Stimulated activated naive B cell treated with anti-CD40 and anti-IgM and Interleukin-4, amounts not matched to agents 10 μg/mL and 1 μg/mL and 100 μg/mL, for 72 hours (primary cell): ENCODE data around the gene PDE6A.

Experiments
- ATAC-seq, 2 donors: fragments of 150-1000 bp; cut with Tn5 transposase; replicated peaks; 2 replicates each; pipeline ENCODE4 v1.10.0; 2021; ENCODE audit warnings: moderate library complexity in 1 of 2
- DNase-seq: peaks from one replicate; pipeline ENCODE4 v3.0.0; 2021
- H3K27ac Mint-ChIP-seq: one replicate; pipeline ENCODE4 v1.8.0; 2022; ENCODE audit warnings: mild to moderate bottlenecking, mixed read lengths
- H3K27me3 Mint-ChIP-seq, 2 donors: one replicate each; pipeline ENCODE4 v1.8.0; 2022; ENCODE audit warnings: mixed read lengths in 2 of 2
- H3K36me3 Mint-ChIP-seq, 2 donors: one replicate each; pipeline ENCODE4 v1.8.0; 2022; ENCODE audit warnings: mixed read lengths in 2 of 2, mild to moderate bottlenecking in 1 of 2
- H3K4me1 Mint-ChIP-seq, 2 donors: one replicate each; pipeline ENCODE4 v1.8.0; 2022; ENCODE audit warnings: mixed read lengths in 2 of 2, mild to moderate bottlenecking in 1 of 2
- H3K4me3 Mint-ChIP-seq, 2 donors: one replicate each; pipeline ENCODE4 v1.8.0; 2022; ENCODE audit warnings: mild to moderate bottlenecking in 2 of 2, mixed read lengths in 2 of 2, moderate library complexity in 1 of 2
- H3K9me3 Mint-ChIP-seq, 2 donors: one replicate each; pipeline ENCODE4 v1.8.0; 2022; ENCODE audit warnings: mixed read lengths in 2 of 2, mild to moderate bottlenecking in 1 of 2

Gene PDE6A

GRCh38 chr5:149940941-149941644, 3.5 kb downstream of the PDE6A start:
- Mint-ChIP-seq H3K27ac (no peak overlapping the region), H3K27me3 (peaks cover 0 to 19% of the 10 kb centered on the region in 2 donors), H3K4me3 (no peak overlapping the region), H3K4me1 (no peaks in the 10 kb centered on the region), H3K36me3 (no peaks in the 10 kb centered on the region), H3K9me3 (no peaks in the 10 kb centered on the region)
- no peak for DNase-seq
- no peak for ATAC-seq

- Mint-ChIP-seq H3K9me3 (no peaks in the 10 kb centered on the region), H3K4me1 (no peaks in the 10 kb centered on the region), H3K4me3 (no peak overlapping the region), H3K36me3 (no peaks in the 10 kb centered on the region), H3K27me3 (peaks cover 0 to 26% of the 10 kb centered on the region in 2 donors), H3K27ac (no peak overlapping the region)
- ATAC-seq (no peak), DNase-seq (no peak)
Measured at GRCh38 chr5:149940077-149940574, 4.5 kb downstream of the PDE6A start.

GRCh38 chr5:149939546-149939945, 5.0 kb downstream of the PDE6A start:
- DNase-seq (no peak), ATAC-seq (no peak)
- H3K27me3 Mint-ChIP-seq = peaks cover 3 to 28% of the 10 kb centered on the region in 2 donors
- no peak overlapping the region for H3K27ac Mint-ChIP-seq
- H3K9me3 Mint-ChIP-seq = no peaks in the 10 kb centered on the region
- no peaks in the 10 kb centered on the region for H3K4me1 Mint-ChIP-seq
- H3K36me3 Mint-ChIP-seq = no peaks in the 10 kb centered on the region
- H3K4me3 Mint-ChIP-seq = no peak overlapping the region

- Mint-ChIP-seq H3K27ac (no peak overlapping the region), H3K4me3 (no peak overlapping the region), H3K27me3 (peaks cover 6 to 27% of the 10 kb centered on the region in 2 donors), H3K9me3 (no peaks in the 10 kb centered on the region), H3K36me3 (no peaks in the 10 kb centered on the region), H3K4me1 (no peaks in the 10 kb centered on the region)
- no peak for ATAC-seq
- DNase-seq = no peak
Measured at GRCh38 chr5:149938791-149939358, 5.7 kb downstream of the PDE6A start.

GRCh38 chr5:149938279-149938678, 6.3 kb downstream of the PDE6A start:
- H3K27me3 Mint-ChIP-seq = peaks cover 6 to 32% of the 10 kb centered on the region in 2 donors
- ATAC-seq (no peak), DNase-seq (no peak)
- H3K36me3 Mint-ChIP-seq = no peaks in the 10 kb centered on the region
- H3K27ac Mint-ChIP-seq = no peak overlapping the region
- H3K9me3 Mint-ChIP-seq = no peaks in the 10 kb centered on the region
- H3K4me3 Mint-ChIP-seq = no peak overlapping the region
- no peaks in the 10 kb centered on the region for H3K4me1 Mint-ChIP-seq

- Mint-ChIP-seq H3K9me3 (no peaks in the 10 kb centered on the region), H3K4me3 (no peak overlapping the region), H3K27ac (no peak overlapping the region), H3K4me1 (no peaks in the 10 kb centered on the region), H3K36me3 (no peaks in the 10 kb centered on the region), H3K27me3 (peaks cover 6 to 32% of the 10 kb centered on the region in 2 donors)
- no peak for ATAC-seq
- no peak for DNase-seq
Measured at GRCh38 chr5:149937610-149938009, 7.0 kb downstream of the PDE6A start.

- Mint-ChIP-seq H3K4me3 (no peak overlapping the region), H3K27me3 (peaks cover 12 to 34% of the 10 kb centered on the region in 2 donors), H3K36me3 (no peaks in the 10 kb centered on the region), H3K27ac (no peak overlapping the region), H3K9me3 (no peaks in the 10 kb centered on the region), H3K4me1 (no peaks in the 10 kb centered on the region)
- no peak for DNase-seq
- no peak for ATAC-seq
Measured at GRCh38 chr5:149936700-149937091, 7.9 kb downstream of the PDE6A start.

GRCh38 chr5:149936044-149936699, 8.4 kb downstream of the PDE6A start:
- no peak for ATAC-seq

GRCh38 chr5:149935431-149935901, 9.1 kb downstream of the PDE6A start:
- Mint-ChIP-seq H3K4me3 (no peak overlapping the region), H3K4me1 (no peaks in the 10 kb centered on the region), H3K9me3 (no peaks in the 10 kb centered on the region), H3K27me3 (peaks cover 15 to 36% of the 10 kb centered on the region in 2 donors), H3K27ac (no peak overlapping the region), H3K36me3 (no peaks in the 10 kb centered on the region)
- DNase-seq (no peak), ATAC-seq (no peak)

More at GRCh38 chr5:149936044-149936699, 8.4 kb downstream of the PDE6A start:
- no peaks in the 10 kb centered on the region for H3K9me3 Mint-ChIP-seq
- no peaks in the 10 kb centered on the region for H3K4me1 Mint-ChIP-seq
- peaks cover 15 to 36% of the 10 kb centered on the region in 2 donors for H3K27me3 Mint-ChIP-seq
- no peaks in the 10 kb centered on the region for H3K36me3 Mint-ChIP-seq
- H3K27ac Mint-ChIP-seq = no peak overlapping the region
- no peak overlapping the region for H3K4me3 Mint-ChIP-seq
- no peak for DNase-seq

GRCh38 chr5:149932445-149933350, 11.9 kb downstream of the PDE6A start:
- Mint-ChIP-seq H3K9me3 (no peaks in the 10 kb centered on the region), H3K27ac (no peak overlapping the region), H3K27me3 (peaks cover 15 to 47% of the 10 kb centered on the region in 2 donors), H3K4me3 (no peak overlapping the region), H3K36me3 (no peaks in the 10 kb centered on the region), H3K4me1 (no peaks in the 10 kb centered on the region)
- DNase-seq (no peak), ATAC-seq (no peak)

- ATAC-seq (no peak), DNase-seq (no peak)
- H3K36me3 Mint-ChIP-seq = no peaks in the 10 kb centered on the region
- H3K27ac Mint-ChIP-seq = no peak overlapping the region
- peaks cover 15 to 47% of the 10 kb centered on the region in 2 donors for H3K27me3 Mint-ChIP-seq
- H3K4me1 Mint-ChIP-seq = no peaks in the 10 kb centered on the region
- H3K9me3 Mint-ChIP-seq = no peaks in the 10 kb centered on the region
- H3K4me3 Mint-ChIP-seq = no peak overlapping the region
Measured at GRCh38 chr5:149931992-149932436, 12.6 kb downstream of the PDE6A start.

GRCh38 chr5:149930749-149931574, 13.6 kb downstream of the PDE6A start:
- H3K27ac Mint-ChIP-seq = no peak overlapping the region
- no peaks in the 10 kb centered on the region for H3K36me3 Mint-ChIP-seq
- H3K4me3 Mint-ChIP-seq = no peak overlapping the region
- DNase-seq = no peak
- no peaks in the 10 kb centered on the region for H3K4me1 Mint-ChIP-seq
- H3K27me3 Mint-ChIP-seq = peaks cover 15 to 44% of the 10 kb centered on the region in 2 donors
- ATAC-seq = no peak
- no peaks in the 10 kb centered on the region for H3K9me3 Mint-ChIP-seq

GRCh38 chr5:149930043-149930748, 14.4 kb downstream of the PDE6A start:
- H3K4me3 Mint-ChIP-seq = no peak overlapping the region
- peaks cover 15 to 39% of the 10 kb centered on the region in 2 donors for H3K27me3 Mint-ChIP-seq
- H3K36me3 Mint-ChIP-seq = no peaks in the 10 kb centered on the region
- DNase-seq (no peak), ATAC-seq (no peak)
- H3K27ac Mint-ChIP-seq = no peak overlapping the region
- H3K4me1 Mint-ChIP-seq = no peaks in the 10 kb centered on the region
- no peaks in the 10 kb centered on the region for H3K9me3 Mint-ChIP-seq
